HG03558 (cell line): Measurements from ENCODE around the gene HPCAL1.
"Not testable (repeated sequence)": the region's sequence is repeated elsewhere in the genome, so short reads cannot be mapped to it uniquely, and the experiment has no call there.

ENCODE experiments used
- ATAC-seq: cut with Tn5 transposase; IDR thresholded peaks from one replicate; pipeline ENCODE4 v1.9.1; 2021; ENCODE audit warnings: moderate number of reproducible peaks; ENCODE audit not compliant: unreplicated experiment; ENCODE audit errors: extremely low read depth

HPCAL1 gene

GRCh38 chr2:10282611-10283105, 20.0 kb upstream of the HPCAL1 start:
- ATAC-seq, result no peak

GRCh38 chr2:10283106-10284062, 19.3 kb upstream of the HPCAL1 start:
- no peak for ATAC-seq

GRCh38 chr2:10284108-10284870, 18.4 kb upstream of the HPCAL1 start:
- ATAC-seq, result no peak

GRCh38 chr2:10285191-10285555, 17.5 kb upstream of the HPCAL1 start:
- no peak for ATAC-seq

- ATAC-seq, result no peak
Measured at GRCh38 chr2:10285556-10286198, 17.0 kb upstream of the HPCAL1 start.

- no peak for ATAC-seq
Measured at GRCh38 chr2:10286216-10287037, 16.3 kb upstream of the HPCAL1 start.

- no peak for ATAC-seq
Measured at GRCh38 chr2:10287761-10288160, 14.9 kb upstream of the HPCAL1 start.

GRCh38 chr2:10288606-10289005, 14.1 kb upstream of the HPCAL1 start:
- ATAC-seq, result no peak

GRCh38 chr2:10289352-10289751, 13.4 kb upstream of the HPCAL1 start:
- no peak for ATAC-seq

GRCh38 chr2:10289891-10290290, 12.8 kb upstream of the HPCAL1 start:
- no peak for ATAC-seq

GRCh38 chr2:10291376-10291775, 11.3 kb upstream of the HPCAL1 start:
- ATAC-seq, result not testable (repeated sequence)

GRCh38 chr2:10292033-10292432, 10.7 kb upstream of the HPCAL1 start:
- ATAC-seq, result no peak

GRCh38 chr2:10293603-10294002, 9.1 kb upstream of the HPCAL1 start:
- no peak for ATAC-seq

- no peak for ATAC-seq
Measured at GRCh38 chr2:10294077-10294476, 8.6 kb upstream of the HPCAL1 start.

GRCh38 chr2:10295649-10296048, 7.1 kb upstream of the HPCAL1 start:
- ATAC-seq, result not testable (repeated sequence)

- ATAC-seq, result no peak
Measured at GRCh38 chr2:10296142-10296541, 6.6 kb upstream of the HPCAL1 start.

GRCh38 chr2:10297191-10297830, 5.4 kb upstream of the HPCAL1 start:
- ATAC-seq, result no peak

- ATAC-seq, result no peak
Measured at GRCh38 chr2:10297959-10298531, 4.7 kb upstream of the HPCAL1 start.

GRCh38 chr2:10298777-10299176, 3.9 kb upstream of the HPCAL1 start:
- not testable (repeated sequence) for ATAC-seq
